Fibroblast of the aortic adventitia (primary cell): ENCODE data around the gene PRKAG2. TPM values are rescaled to one million over a fixed set of nuclear protein-coding genes. Genes with fewer than 3 reads are reported as not detected.
"Not testable (repeated sequence)": the region's sequence is repeated elsewhere in the genome, so short reads cannot be mapped to it uniquely, and the experiment has no call there.

Source experiments
- DNase-seq: peaks from one replicate; pipeline ENCODE4 v3.0.0-alpha.2; 2010; ENCODE audit warnings: low read depth
- H3K4me3 ChIP-seq: 2 replicates; pipeline ENCODE4 v1.5.1; 2011; ENCODE audit warnings: low read depth, mild to moderate bottlenecking, control low read depth, low read length, moderate library complexity
- total RNA-seq: library from RNA; depleted of rRNA; stranded (reverse); fragments of >200 nt; gene quantifications from 2 replicates; pipeline ENCODE4 v1.2.3, GENCODE V29; 2012; ENCODE audit warnings: low replicate concordance
- TF ChIP-seq, protein P1 (sequence below): IDR thresholded peaks from 2 replicates; pipeline ENCODE4 v1.5.1; 2011; ENCODE audit warnings: mild to moderate bottlenecking, low read length, control low read depth, inconsistent platforms; ENCODE audit not compliant: insufficient read depth

The PRKAG2 gene
- total RNA-seq, 1 donor: 10.0 TPM

DNA sequence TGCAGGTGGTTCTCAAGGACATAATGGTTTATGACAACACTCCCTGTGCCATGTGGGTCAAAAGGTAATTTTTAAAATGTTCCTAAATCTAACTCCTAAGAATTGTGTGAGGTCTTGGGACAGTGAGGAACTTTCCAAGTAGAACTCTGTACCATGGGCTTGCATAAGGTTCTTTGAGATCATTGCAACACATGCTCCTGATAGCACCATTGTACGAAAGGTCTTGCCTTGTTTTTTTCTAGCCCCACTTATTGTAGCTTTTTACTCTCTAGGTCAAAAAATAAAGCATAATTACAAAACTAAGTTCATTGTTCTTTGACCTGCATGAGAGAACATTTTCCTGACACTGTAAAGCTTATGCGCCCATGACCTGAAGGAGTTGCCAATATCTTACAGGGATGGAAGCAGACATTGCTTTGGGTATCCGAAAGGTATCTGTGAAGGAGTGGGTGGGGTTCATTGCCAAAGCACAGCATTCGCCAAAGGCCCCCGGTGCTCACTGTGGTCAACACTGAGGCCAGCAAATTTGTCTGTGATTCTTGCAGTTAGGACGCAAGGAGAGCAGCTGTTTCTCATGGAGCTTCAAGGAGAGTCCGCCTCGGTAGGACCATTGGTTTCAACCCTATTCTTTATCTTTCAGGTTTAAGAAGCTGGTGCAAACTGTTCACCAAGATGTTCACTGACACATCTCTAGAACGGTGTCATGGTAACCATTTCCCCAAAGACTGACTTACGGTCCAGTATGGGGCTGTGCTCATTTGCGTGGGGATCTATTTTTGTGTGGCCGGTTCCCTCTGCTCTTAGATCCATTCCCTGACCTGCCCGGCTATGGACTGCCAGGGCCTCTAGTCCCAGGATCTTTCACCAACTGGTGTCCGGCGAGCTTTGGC lies 7.6 kb upstream of the PRKAG2 start:
- no peak for DNase-seq
- TF ChIP-seq, protein P1, sequence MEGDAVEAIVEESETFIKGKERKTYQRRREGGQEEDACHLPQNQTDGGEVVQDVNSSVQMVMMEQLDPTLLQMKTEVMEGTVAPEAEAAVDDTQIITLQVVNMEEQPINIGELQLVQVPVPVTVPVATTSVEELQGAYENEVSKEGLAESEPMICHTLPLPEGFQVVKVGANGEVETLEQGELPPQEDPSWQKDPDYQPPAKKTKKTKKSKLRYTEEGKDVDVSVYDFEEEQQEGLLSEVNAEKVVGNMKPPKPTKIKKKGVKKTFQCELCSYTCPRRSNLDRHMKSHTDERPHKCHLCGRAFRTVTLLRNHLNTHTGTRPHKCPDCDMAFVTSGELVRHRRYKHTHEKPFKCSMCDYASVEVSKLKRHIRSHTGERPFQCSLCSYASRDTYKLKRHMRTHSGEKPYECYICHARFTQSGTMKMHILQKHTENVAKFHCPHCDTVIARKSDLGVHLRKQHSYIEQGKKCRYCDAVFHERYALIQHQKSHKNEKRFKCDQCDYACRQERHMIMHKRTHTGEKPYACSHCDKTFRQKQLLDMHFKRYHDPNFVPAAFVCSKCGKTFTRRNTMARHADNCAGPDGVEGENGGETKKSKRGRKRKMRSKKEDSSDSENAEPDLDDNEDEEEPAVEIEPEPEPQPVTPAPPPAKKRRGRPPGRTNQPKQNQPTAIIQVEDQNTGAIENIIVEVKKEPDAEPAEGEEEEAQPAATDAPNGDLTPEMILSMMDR: no peak
- H3K4me3 ChIP-seq: no peak overlapping the region

DNA sequence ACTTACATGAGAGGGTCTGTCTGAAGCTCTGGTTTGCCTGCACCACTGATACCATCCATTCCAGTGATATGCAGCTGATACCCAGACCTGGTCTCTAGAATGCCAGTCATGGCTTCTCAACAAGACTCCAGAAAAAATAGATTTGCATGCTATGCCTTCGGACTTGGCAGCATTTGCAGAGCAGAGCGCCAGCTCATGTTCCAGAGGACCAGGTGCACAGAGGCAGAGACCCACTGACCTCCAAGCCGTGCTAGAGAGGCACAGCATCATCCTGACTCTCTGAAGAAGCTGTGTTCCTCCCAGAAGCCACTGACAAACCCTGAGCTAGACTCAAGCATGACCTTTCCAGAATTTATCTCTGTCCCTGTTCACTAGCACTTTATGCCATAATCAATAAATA lies 6.9 kb upstream of the PRKAG2 start:
- no peak for DNase-seq
- H3K4me3 ChIP-seq: no peak overlapping the region
- TF ChIP-seq, protein P1: no peak

DNA sequence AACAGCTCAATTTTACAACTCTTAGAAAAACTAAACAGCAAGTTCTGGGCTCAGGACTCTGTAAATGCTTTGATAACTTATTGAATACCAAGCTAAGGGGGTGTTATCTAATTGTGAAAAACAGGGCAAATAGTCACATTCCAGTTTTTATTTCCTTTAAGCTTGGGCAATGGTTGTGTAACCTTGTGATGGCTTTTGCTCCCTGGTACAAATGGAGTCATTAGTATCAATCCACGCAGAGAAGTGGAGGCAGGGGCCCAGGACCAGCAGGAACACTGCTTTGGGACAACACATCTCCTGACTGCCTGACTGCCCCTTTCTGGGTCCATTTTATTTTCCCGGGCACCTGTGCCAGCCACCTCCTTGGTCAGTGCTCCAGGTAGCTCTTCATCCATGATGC lies 5.8 kb upstream of the PRKAG2 start:
- no peak for DNase-seq
- TF ChIP-seq, protein P1: no peak
- no peak overlapping the region for H3K4me3 ChIP-seq

DNA sequence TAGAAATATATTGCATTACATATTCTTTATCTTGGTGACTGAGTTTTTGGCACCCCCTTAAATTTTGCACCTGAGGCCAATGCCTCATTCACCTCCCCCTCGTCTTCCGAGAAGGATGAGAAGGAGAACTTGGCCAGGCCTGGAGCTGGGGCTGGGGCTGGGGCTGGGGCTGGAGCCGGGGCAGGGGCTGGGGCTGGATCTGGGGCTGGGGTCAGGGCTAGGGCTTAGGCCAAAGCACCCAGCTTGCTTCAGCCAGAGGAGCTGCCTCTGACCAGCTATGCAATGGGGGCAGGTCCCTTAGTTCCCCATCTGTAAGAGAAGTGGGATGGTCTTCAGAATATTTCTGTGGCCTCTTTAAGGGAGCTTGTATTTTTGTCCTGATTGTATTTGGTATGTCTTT lies 3.8 kb upstream of the PRKAG2 start:
- no peak for DNase-seq
- TF ChIP-seq, protein P1: no peak
- no peak overlapping the region for H3K4me3 ChIP-seq

DNA sequence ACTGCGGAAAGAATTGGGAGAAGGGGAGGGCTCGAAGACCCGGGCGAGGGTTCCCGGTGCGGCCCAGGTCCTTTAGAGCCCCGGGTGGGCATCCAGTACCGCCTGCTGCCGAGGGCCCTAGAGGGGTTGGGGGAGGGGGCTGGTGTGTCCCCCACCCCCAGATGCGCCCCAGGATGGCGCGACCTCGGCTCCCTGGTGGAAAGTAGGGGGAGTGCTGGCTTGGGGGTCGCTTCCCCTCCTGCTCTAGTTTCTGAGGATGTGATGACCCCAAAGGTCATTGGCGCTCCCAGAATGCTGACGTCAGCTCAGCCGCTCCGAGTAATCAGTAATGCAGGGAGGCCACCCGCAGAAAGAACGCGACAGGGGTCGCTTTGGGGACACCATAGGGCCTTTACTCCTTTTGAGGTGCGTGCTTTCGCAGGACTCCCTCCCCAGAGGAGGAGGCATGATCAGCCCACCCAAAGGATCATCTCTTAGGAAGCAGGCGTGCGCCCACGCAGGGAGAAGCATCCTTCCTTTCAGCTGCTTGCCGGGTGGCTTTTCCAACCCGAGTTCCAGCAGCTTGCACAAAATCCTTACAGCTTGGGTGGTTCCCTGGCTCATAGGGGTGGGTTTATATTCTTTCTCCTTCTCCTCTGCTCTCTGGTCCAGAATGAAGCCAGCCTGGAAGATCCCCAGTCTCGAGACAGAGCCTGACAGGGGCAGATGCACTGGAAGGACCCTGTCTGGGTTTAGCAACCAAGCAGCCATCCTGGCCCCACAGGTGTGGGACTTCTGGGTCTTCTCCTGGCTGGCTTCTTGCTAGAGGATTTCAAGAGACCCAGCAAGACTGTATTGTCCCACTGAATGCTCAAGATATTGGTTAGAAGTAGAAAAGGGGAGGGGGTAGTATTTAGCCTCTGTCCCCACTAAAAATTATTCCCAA lies 1.3 kb upstream of the PRKAG2 start:
- DNase-seq: no peak
- H3K4me3 ChIP-seq: no peak overlapping the region
- TF ChIP-seq, protein P1: no peak

DNA sequence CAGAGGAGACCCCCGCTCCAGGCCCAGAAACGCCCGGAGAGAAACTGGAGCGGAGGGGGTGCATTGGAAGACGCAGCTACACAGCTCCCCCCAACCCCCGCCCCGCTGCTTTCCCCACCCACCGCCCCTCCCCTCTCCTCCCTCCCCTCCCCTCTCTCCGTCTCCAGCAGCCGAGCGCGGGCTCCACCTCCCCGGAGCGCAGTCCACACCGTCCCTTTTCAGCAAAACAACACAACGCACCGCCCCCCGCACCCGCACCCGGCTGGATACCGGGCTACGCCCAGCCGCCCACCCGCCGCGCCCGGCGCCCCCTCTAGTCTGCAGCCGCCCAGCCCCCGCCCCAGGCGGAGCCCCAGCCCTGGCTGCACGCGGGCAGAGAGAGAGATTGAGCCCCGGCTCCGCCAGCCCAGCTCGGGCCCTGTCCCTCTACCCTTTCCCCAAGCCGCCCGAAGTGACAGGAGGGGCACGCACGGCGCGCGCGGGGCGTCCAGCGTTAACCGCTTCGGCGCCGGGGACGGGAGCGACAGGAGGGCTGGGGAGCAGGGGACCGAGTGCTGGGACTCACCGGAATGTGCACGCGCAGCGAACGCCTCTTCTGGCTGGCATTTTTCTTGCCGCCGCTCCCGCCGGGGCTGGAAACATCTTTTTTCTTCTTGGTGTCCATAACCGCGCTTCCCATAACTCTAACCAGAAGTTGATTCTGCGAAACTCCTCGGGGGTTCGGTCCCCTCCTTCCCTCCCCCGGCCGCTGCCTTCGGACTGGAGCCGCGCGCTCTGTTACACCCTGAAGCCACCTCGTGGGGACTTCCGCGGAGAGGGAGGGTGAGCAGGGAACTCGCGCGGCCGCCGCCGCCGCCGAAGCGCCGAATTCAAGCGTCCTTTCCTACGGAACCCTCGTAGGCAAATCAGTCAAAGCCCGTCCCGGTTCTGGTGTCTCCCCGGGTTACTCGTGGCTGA lies 695 bp downstream of the PRKAG2 start:
- TF ChIP-seq, protein P1: no peak
- DNase-seq: peak; percentile 18
- peak overlapping the region; percentile 67 for H3K4me3 ChIP-seq

DNA sequence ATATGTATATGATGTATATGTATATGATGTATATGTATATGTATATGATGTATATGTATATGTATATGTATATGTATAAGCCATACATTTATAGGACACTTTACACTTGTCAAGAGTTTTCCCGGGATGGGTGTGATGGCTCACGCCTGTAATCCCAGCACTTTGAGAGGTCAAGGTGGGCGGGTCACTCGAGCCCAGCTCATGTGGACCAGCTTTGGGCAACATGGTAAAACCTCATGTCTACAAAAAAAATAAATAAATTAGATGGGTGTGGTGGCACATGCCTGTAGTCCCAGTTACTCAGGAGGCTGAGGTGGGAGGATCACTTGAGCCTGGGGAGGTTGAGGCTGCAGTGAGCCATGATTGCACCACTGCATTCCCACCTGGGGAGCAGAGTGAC lies 2.4 kb downstream of the PRKAG2 start:
- not testable (repeated sequence) for H3K4me3 ChIP-seq, DNase-seq
